BLaER1 treated with 17β-estradiol and CSF1 and Interleukin-3, amounts not matched to agents 10 nM and 100 nM (cell line): ENCODE results near the gene OSMR.
A peak's percentile ranks its signal among the peaks of the same experiment; 100 is the strongest.

Experiments
- H3K27ac ChIP-seq, 11 experiments: shearing (Covaris generic); formaldehyde crosslinking; 2 replicates each; pipeline ENCODE4 v1.8.1; 2022
- H3K27me3 ChIP-seq, 11 experiments: shearing (Covaris generic); formaldehyde crosslinking; 2 replicates each; pipeline ENCODE4 v1.8.1; 2022
- H3K36me3 ChIP-seq, 11 experiments: shearing (Covaris generic); formaldehyde crosslinking; 2 replicates each; pipeline ENCODE4 v1.8.1; 2022
- H3K4me1 ChIP-seq, 10 experiments: shearing (Covaris generic); formaldehyde crosslinking; 2 replicates each; pipeline ENCODE4 v1.8.1; 2022
- H3K4me2 ChIP-seq, 11 experiments: shearing (Covaris generic); formaldehyde crosslinking; 2 replicates each; pipeline ENCODE4 v1.8.1; 2022
- H3K4me3 ChIP-seq, 10 experiments: shearing (Covaris generic); formaldehyde crosslinking; 2 replicates each; pipeline ENCODE4 v1.8.1; 2022
- H3K9ac ChIP-seq, 11 experiments: shearing (Covaris generic); formaldehyde crosslinking; 2 replicates each; pipeline ENCODE4 v1.8.1; 2022
- H3K9me3 ChIP-seq, 11 experiments: shearing (Covaris generic); formaldehyde crosslinking; replicated peaks in 1 of 11; 2 replicates each; pipeline ENCODE4 v1.8.1; 2022
- H4K20me1 ChIP-seq, 11 experiments: shearing (Covaris generic); formaldehyde crosslinking; 2 replicates each; pipeline ENCODE4 v1.8.1; 2022
- Cebpa-rat ChIP-seq, 11 experiments: shearing (Covaris generic); IDR thresholded peaks; 2 replicates each; pipeline ENCODE4 v1.8.1; 2022

OSMR gene

DNA sequence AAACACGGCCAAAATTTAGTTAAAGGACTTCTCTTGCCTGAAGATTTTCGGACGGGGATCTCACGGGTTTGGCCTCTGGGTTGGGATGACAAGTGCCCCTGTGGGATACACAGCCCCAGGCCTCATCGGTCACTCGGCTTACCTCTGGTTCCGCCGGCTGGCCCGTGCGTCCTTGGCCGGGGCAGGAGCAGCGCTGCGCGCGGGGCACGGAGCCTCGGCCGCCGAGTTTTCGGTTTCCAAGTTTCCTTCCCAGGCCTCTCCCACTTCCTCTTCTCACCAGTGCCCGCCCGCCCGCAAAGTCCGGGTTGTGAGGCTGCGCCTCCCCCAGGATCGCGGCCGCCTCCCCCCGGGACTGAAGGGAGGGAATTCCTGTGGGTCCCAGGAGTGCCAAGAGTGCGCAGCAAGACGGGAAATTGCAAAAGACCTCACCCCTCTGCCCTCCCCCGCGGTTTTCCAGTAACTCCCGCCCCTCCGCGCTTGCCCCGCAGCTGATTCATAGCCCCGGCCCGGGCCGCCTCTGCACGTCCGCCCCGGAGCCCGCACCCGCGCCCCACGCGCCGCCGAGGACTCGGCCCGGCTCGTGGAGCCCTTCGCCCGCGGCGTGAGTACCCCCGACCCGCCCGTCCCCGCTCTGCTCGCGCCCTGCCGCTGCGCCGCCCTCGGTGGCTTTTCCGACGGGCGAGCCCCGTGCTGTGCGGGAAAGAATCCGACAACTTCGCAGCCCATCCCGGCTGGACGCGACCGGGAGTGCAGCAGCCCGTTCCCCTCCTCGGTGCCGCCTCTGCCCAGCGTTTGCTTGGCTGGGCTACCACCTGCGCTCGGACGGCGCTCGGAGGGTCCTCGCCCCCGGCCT is at the start of gene OSMR:
Gene OSMR, plus strand, starts transcription at position 487 of the 853 bp plus-strand sequence. CDS start 23,033 bp downstream, outside the sequence.
- H4K20me1 ChIP-seq = no peaks in the 10 kb centered on the region
- peaks cover 20 to 40% (median 28%) of the 10 kb centered on the region in 11 experiments for H3K9me3 ChIP-seq
- H3K36me3 ChIP-seq = no peaks in the 10 kb centered on the region
- peak within 1 kb of the TSS in 2 of 11 experiments; percentile 12 to 37; a peak in 2 of 22 replicates for H3K9ac ChIP-seq
- peak in 3 of 11 experiments; percentile 7 to 50 (median 22); a peak in 2 of 22 replicates for TF ChIP-seq Cebpa-rat (IDR thresholded peaks at IDR 0.05)
- H3K4me3 ChIP-seq = peak within 1 kb of the TSS; percentile 25 to 62 (median 46); a peak in 19 of 20 replicates
- H3K27ac ChIP-seq = peak within 1 kb of the TSS in 5 of 11 experiments; percentile 10 to 51 (median 23); a peak in 7 of 22 replicates
- peaks cover 24 to 39% (median 36%) of the 10 kb centered on the region in 11 experiments for H3K27me3 ChIP-seq
- peak within 1 kb of the TSS; percentile 35 to 82 (median 61) for H3K4me2 ChIP-seq
- H3K4me1 ChIP-seq = peaks cover 0 to 13% (median 5%) of the 10 kb centered on the region in 10 experiments; a peak in 10 of 20 replicates

DNA sequence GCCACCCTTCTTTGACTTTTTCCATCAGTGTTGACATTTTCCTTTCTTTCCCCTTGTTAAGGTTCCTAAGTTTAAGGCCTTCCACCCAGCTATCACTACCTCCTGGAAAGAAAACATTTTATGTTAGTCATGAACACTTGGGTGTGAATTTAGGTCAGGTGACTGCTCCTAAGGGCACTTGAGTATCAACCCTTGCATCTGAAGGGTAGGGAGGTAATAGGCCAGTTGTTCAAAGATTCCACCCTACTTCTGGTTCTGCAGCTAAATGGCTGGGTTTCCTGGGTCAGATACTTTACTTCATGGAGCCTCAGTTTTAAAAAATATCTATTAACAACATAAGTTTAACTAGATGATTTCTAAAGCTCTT is 49.1 kb upstream of the OSMR start:
- Histone ChIP-seq H3K9me3 (no peaks in the 10 kb centered on the region), H3K9ac (no peak overlapping the region), H3K4me2 (peak overlapping the region in 3 of 11 experiments; percentile 31 to 75 (median 54); a peak in 5 of 22 replicates), H3K36me3 (no peaks in the 10 kb centered on the region), H3K4me1 (peaks cover 0 to 27% (median 7%) of the 10 kb centered on the region in 10 experiments; a peak in 9 of 20 replicates), H4K20me1 (no peaks in the 10 kb centered on the region), H3K27ac (no peak overlapping the region), H3K4me3 (no peak overlapping the region), H3K27me3 (peaks cover 0 to 76% (median 0%) of the 10 kb centered on the region in 11 experiments; a peak in 4 of 22 replicates)
- no peak for TF ChIP-seq Cebpa-rat (IDR thresholded peaks at IDR 0.05)

DNA sequence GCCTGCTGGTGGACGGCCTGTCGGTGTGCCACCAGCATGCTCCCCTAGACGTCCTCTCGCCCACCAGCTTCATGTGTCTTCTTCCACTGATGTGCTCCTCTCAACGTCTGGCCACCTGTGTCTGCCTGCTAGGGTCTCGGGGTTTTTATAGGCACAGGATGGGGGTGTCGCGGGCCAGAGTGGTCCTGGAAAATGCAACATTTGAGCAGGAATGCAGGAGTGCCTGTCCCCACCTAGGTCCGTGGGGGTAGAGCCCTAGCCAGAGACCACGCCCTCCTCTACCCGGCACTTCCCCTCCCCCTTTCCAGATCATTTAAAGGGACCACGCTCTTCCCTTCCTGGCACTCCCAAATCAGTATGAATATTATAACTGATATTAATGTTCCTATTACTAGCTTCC is 48.0 kb upstream of the OSMR start:
- Histone ChIP-seq H3K36me3 (no peaks in the 10 kb centered on the region), H4K20me1 (no peaks in the 10 kb centered on the region), H3K9ac (no peak overlapping the region), H3K4me3 (no peak overlapping the region), H3K4me1 (peaks cover 0 to 27% (median 7%) of the 10 kb centered on the region in 10 experiments; a peak in 9 of 20 replicates), H3K4me2 (no peak overlapping the region), H3K27ac (no peak overlapping the region), H3K9me3 (no peaks in the 10 kb centered on the region), H3K27me3 (peaks cover 0 to 81% (median 0%) of the 10 kb centered on the region in 11 experiments; a peak in 4 of 22 replicates)
- TF ChIP-seq Cebpa-rat (IDR thresholded peaks at IDR 0.05) = no peak

DNA sequence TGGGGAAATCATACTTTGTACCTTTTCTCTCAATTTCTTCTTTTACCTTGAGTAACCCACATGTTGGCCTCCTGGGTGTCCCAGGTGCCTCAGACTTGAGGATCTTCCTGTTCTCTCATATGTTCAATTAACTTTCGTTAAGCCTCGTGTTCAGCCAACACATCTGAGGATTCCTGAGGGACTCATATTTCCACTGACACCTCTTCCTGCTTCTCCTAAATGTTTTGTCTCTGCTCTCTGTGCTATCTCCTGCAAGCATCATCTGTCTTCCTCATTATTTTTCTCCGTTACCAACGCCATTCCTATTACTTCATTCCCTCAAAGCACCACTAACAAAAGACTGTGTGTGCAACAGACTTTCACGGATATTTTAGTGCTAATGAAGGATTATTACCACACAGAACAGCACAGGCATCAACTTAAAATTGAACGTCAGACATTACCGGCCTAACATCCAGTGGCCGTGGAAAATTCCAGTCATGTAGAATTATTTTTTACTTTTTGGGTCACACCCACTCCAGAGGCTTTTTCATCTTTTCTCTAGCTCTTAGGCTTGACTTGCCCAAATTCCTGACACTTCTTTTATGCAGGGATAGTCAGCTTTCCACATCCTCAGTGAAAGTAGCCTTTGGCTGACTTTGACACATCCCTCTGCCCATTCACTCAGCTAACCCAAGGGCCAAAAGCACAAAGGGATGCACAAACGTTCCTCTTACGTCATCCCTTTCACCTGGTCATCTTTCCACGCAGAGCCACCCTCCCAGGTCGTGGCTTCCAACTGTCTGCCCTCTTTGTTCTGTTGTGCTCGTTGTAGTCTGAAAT is 46.0 kb upstream of the OSMR start:
- peaks cover 0 to 27% (median 7%) of the 10 kb centered on the region in 10 experiments; a peak in 9 of 20 replicates for H3K4me1 ChIP-seq
- H3K36me3 ChIP-seq = no peaks in the 10 kb centered on the region
- no peaks in the 10 kb centered on the region for H3K9me3 ChIP-seq
- H4K20me1 ChIP-seq = no peaks in the 10 kb centered on the region
- H3K9ac ChIP-seq = no peak overlapping the region
- H3K27me3 ChIP-seq = peaks cover 0 to 82% (median 0%) of the 10 kb centered on the region in 11 experiments; a peak in 4 of 22 replicates
- no peak overlapping the region for H3K27ac ChIP-seq
- H3K4me2 ChIP-seq = peak overlapping the region in 4 of 11 experiments; percentile 15 to 49 (median 32); a peak in 4 of 22 replicates
- H3K4me3 ChIP-seq = no peak overlapping the region
- no peak for TF ChIP-seq Cebpa-rat (IDR thresholded peaks at IDR 0.05)

DNA sequence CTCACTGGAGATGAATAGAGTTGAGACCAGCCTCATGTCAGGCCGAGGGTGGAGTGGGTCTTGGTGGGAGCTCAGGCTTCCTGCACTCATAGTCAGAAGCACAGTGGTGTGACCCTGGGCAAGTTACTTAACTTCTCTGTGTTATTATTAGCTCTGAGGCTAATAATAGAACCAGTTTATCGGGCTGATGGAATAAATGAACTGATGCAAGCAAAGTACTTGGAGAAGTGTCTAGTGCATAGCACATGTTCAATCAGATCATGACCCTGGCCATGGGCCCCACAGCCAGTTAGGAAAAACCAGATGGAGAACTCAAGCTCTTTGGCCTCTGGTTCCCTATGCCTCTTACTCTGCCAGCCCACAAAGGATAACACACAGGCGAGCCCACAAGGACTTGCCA is 45.3 kb upstream of the OSMR start:
- Histone ChIP-seq H3K4me1 (peaks cover 0 to 25% (median 7%) of the 10 kb centered on the region in 10 experiments; a peak in 9 of 20 replicates), H3K4me2 (peak overlapping the region in 7 of 11 experiments; percentile 2 to 49 (median 24); a peak in 9 of 22 replicates), H4K20me1 (no peaks in the 10 kb centered on the region), H3K36me3 (no peaks in the 10 kb centered on the region), H3K4me3 (no peak overlapping the region), H3K27me3 (peaks cover 0 to 83% (median 0%) of the 10 kb centered on the region in 11 experiments; a peak in 4 of 22 replicates), H3K9me3 (no peaks in the 10 kb centered on the region), H3K9ac (no peak overlapping the region), H3K27ac (no peak overlapping the region)
- TF ChIP-seq Cebpa-rat (IDR thresholded peaks at IDR 0.05) = no peak

DNA sequence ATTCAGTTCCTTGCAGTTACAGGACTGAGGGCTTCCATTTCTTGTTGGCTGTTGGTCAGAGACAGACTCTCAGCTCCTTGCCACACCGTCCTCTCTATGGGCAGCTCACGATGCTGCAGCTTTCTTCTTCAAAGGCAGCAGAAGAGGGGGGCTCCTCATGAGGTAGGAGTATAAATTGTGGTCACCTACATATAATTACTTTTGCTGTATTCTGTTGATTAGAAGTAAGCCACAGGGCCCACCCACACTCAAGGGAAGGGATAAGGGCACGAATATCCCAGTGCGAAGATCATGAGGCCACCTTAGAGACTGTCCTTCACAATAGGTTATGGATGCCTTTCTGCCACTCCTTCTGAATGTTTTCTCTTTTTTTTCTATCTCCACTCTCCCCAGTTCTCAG is 43.7 kb upstream of the OSMR start:
- peaks cover 0 to 88% (median 0%) of the 10 kb centered on the region in 11 experiments; a peak in 4 of 22 replicates for H3K27me3 ChIP-seq
- H3K4me2 ChIP-seq = no peak overlapping the region
- H3K27ac ChIP-seq = no peak overlapping the region
- peaks cover 0 to 17% (median 5%) of the 10 kb centered on the region in 10 experiments; a peak in 7 of 20 replicates for H3K4me1 ChIP-seq
- TF ChIP-seq Cebpa-rat (IDR thresholded peaks at IDR 0.05) = no peak
- H4K20me1 ChIP-seq = no peaks in the 10 kb centered on the region
- H3K9me3 ChIP-seq = peaks cover 0 to 15% (median 0%) of the 10 kb centered on the region in 11 experiments; a peak in 11 of 22 replicates
- H3K9ac ChIP-seq = no peak overlapping the region
- no peak overlapping the region for H3K4me3 ChIP-seq
- H3K36me3 ChIP-seq = no peaks in the 10 kb centered on the region

DNA sequence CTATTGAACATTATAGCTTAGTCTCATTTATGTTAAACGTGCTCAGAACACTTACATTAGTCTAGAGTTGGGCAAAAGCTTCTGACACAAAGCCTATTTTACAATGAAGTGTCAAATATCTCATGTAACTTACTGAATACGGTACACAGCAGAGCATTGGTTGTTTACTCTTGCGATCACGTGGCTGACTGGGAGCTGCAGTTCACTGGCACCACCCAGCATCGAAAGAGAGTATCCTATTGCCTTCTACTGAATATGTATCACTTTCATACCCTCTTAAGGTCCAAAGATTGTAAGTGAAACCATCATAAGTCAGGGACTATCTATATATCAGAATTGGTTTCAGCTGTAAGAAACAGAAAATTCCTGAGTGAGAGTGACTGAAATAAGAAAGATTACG is 42.6 kb upstream of the OSMR start:
- peaks cover 0 to 17% (median 0%) of the 10 kb centered on the region in 11 experiments; a peak in 11 of 22 replicates for H3K9me3 ChIP-seq
- no peak overlapping the region for H3K27ac ChIP-seq
- TF ChIP-seq Cebpa-rat (IDR thresholded peaks at IDR 0.05) = no peak
- no peak overlapping the region for H3K4me2 ChIP-seq
- no peaks in the 10 kb centered on the region for H3K36me3 ChIP-seq
- H3K9ac ChIP-seq = no peak overlapping the region
- H3K4me3 ChIP-seq = no peak overlapping the region
- H3K27me3 ChIP-seq = peaks cover 0 to 94% (median 0%) of the 10 kb centered on the region in 11 experiments; a peak in 4 of 22 replicates
- H3K4me1 ChIP-seq = peaks cover 0 to 24% (median 6%) of the 10 kb centered on the region in 10 experiments; a peak in 7 of 20 replicates
- no peaks in the 10 kb centered on the region for H4K20me1 ChIP-seq

DNA sequence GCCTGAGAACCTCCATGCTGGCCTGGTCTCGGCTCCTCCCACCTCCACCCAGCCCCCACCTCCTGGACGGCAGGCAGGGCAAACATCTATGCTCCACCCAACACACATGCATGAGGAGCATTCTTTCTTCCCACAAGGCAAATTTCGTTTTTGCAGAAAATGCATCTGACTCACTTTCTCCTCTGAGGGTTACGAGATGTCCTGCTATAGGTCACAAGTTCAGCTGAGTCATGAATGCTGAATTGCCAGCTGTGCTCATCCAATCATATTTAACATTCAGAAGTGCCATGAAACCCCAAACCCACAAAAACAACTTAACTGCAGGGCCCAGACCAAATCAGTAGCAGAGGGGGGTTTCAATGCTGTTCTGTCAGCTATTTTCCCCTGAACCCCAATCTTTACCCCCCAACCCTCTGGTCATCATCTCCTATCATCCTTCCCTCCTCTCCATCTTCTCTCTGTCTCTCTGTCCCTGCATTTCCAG is 39.0 kb upstream of the OSMR start:
- peak overlapping the region in 4 of 11 experiments; percentile 8 to 37 (median 16); a peak in 3 of 22 replicates for H3K4me2 ChIP-seq
- H3K36me3 ChIP-seq = no peaks in the 10 kb centered on the region
- H3K4me1 ChIP-seq = peaks cover 0 to 16% (median 3%) of the 10 kb centered on the region in 10 experiments; a peak in 7 of 20 replicates
- H3K4me3 ChIP-seq = no peak overlapping the region
- peaks cover 0 to 88% (median 0%) of the 10 kb centered on the region in 11 experiments; a peak in 4 of 22 replicates for H3K27me3 ChIP-seq
- no peak overlapping the region for H3K9ac ChIP-seq
- TF ChIP-seq Cebpa-rat (IDR thresholded peaks at IDR 0.05) = no peak
- 0 out of 22 replicates have a peak, but pooled peaks cover 0 to 6% (median 0%) of the 10 kb centered on the region in 11 experiments for H4K20me1 ChIP-seq
- peaks cover 0 to 17% (median 0%) of the 10 kb centered on the region in 11 experiments; a peak in 11 of 22 replicates for H3K9me3 ChIP-seq
- no peak overlapping the region for H3K27ac ChIP-seq
